Mucosa of rectum (tissue), 2 donors: ENCODE results near the gene NCOA1.
"Not testable (repeated sequence)": the region's sequence is repeated elsewhere in the genome, so short reads cannot be mapped to it uniquely, and the experiment has no call there.

ENCODE experiments used
- H3K27ac ChIP-seq, 2 donors: one replicate each; pipeline ENCODE4 v1.7.0; 2013; ENCODE audit warnings: inconsistent platforms in 2 of 2, low read depth in 2 of 2, low read length in 2 of 2
- H3K27me3 ChIP-seq, 2 donors: one replicate each; pipeline ENCODE4 v1.7.0; 2013; ENCODE audit warnings: low read length in 2 of 2; ENCODE audit not compliant: control insufficient read depth in 2 of 2, insufficient read depth in 2 of 2
- H3K36me3 ChIP-seq, 2 donors: one replicate each; pipeline ENCODE4 v1.7.0; 2013; ENCODE audit warnings: low read length in 2 of 2; ENCODE audit not compliant: control insufficient read depth in 2 of 2, insufficient read depth in 2 of 2
- H3K4me1 ChIP-seq, 2 donors: one replicate each; pipeline ENCODE4 v1.7.0; 2013; ENCODE audit warnings: low read length in 2 of 2, mild to moderate bottlenecking in 1 of 2; ENCODE audit not compliant: control insufficient read depth in 2 of 2, insufficient read depth in 2 of 2
- H3K4me3 ChIP-seq, 2 donors: one replicate each; pipeline ENCODE4 v1.7.0; 2013; ENCODE audit warnings: low read length in 2 of 2
- H3K9ac ChIP-seq, 2 donors: one replicate each; pipeline ENCODE4 v1.7.0; 2013; ENCODE audit warnings: low read length in 2 of 2, low read depth in 1 of 2, mild to moderate bottlenecking in 1 of 2
- H3K9me3 ChIP-seq, 2 donors: one replicate each; pipeline ENCODE4 v1.7.0; 2013; ENCODE audit warnings: low read length in 2 of 2; ENCODE audit not compliant: control insufficient read depth in 2 of 2
- donor health status: healthy.
- donor health status: Normal muscosa, but diverticular disease.

NCOA1 gene

DNA sequence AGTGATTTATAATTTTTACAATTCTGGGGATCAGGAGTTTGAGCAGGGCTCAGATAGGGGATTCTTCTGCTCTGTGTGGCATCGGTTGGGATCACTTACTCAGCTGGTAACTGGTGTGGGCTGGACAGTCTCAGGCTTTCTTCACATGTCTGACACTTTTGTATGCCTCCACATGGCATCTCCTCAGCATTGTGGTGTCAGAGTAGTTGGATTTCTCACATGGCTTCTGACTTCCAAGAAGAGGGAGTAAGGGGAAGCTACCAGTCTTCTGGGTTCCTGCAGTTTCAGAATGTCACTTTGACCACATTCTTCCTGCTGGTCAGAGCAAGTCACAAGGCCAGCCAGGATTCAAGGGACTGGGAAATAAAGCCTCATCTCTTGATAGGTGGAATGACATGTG lies 55.6 kb downstream of the NCOA1 start:
- Histone ChIP-seq H3K4me3 (no peak overlapping the region), H3K4me1 (no peaks in the 10 kb centered on the region), H3K27ac (no peak overlapping the region), H3K27me3 (no peaks in the 10 kb centered on the region), H3K9me3 (peaks cover 0 to 3% of the 10 kb centered on the region in 2 donors), H3K9ac (no peak overlapping the region), H3K36me3 (no peaks in the 10 kb centered on the region)

DNA sequence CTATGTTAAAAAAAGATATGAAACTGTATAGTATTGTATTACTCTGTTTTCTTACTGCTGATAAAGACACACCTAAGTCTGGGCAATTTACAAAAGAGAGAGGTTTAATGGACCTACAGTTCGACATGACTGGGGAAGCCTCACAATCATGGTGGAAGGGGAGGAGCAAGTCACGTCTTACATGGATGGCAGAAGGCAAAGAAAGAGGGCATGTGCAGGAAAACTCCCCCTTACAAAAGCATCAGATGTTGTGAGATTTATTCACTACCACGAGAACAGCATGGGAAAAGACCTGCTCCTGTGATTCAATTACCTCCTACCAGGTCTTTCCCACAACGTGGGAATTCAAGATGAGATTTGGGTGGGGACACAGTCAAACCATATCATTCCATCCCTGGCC lies 57.0 kb downstream of the NCOA1 start:
- Histone ChIP-seq H3K4me1 (no peaks in the 10 kb centered on the region), H3K27me3 (no peaks in the 10 kb centered on the region), H3K27ac (no peak overlapping the region), H3K4me3 (no peak overlapping the region), H3K9ac (no peak overlapping the region), H3K9me3 (peaks cover 0 to 3% of the 10 kb centered on the region in 2 donors), H3K36me3 (no peaks in the 10 kb centered on the region)

DNA sequence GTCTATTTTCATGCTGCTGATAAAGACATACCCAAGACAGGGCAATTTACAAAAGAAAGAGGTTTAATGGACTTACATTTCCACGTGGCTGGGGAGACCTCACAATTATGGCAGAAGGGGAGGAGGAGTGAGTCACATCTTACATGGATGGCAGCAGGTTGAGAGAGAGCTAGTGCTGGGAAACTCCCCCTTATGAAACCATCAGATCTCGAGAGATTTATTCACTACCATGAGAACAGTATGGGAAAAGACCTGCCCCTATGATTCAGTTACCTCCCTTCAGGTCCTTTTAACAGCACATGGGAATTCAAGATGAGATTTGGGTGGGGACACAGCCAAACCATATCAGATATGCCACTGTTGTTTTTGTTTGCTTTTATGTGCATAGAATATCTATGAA lies 59.2 kb downstream of the NCOA1 start:
- not testable (repeated sequence) for H3K27ac ChIP-seq, H3K27me3 ChIP-seq, H3K9me3 ChIP-seq, H3K36me3 ChIP-seq, H3K4me3 ChIP-seq, H3K9ac ChIP-seq, H3K4me1 ChIP-seq

DNA sequence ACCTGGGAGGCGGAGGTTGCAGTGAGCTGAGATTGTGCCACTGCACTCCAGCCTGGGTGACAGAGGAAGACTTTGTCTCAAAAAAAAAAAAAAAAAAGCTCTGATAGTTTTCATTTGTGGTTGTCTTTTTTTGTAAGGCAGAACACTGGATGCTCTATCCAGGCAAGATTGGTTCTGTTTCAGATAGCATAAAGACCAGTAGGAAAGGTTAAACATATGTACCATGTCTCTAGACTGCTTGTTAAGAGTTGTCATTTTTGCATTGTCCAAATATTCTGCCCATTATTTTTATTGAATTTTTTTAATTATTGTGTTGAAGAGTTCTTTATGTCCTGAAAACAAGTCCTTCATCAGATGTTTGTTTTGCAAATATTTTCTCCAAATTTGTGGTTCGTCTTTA lies 60.0 kb downstream of the NCOA1 start:
- Histone ChIP-seq H3K27ac (no peak overlapping the region), H3K9me3 (no peaks in the 10 kb centered on the region)

DNA sequence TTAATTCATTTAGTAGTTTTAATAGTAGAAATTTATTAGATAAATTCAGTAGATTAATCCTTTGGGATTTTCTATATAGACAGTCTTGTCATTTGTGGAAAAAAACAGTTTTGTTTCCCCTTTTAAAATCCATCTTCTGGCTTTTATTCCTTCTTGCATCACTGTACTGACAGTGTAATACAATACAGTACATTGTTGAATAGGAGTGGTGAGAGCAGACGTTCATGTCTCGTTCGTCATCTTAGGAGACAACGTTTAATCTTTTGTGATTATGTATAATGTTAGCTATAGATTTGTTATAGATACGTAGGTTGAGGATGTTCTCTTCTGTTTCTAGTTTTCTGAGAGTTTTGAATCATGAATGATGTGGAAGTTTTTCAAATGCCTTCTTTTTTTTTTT lies 61.8 kb downstream of the NCOA1 start:
- Histone ChIP-seq H3K9ac (no peak overlapping the region), H3K36me3 (peaks cover 0 to 3% of the 10 kb centered on the region in 2 donors), H3K9me3 (no peaks in the 10 kb centered on the region), H3K4me1 (no peaks in the 10 kb centered on the region), H3K27me3 (no peaks in the 10 kb centered on the region), H3K27ac (no peak overlapping the region), H3K4me3 (no peak overlapping the region)

More for the DNA sequence above, 60.0 kb downstream of the NCOA1 start:
- H3K9ac ChIP-seq, result no peak overlapping the region
- H3K27me3 ChIP-seq, result no peaks in the 10 kb centered on the region
- H3K4me1 ChIP-seq, result no peaks in the 10 kb centered on the region
- H3K4me3 ChIP-seq, result no peak overlapping the region
- H3K36me3 ChIP-seq, result peaks cover 0 to 3% of the 10 kb centered on the region in 2 donors

DNA sequence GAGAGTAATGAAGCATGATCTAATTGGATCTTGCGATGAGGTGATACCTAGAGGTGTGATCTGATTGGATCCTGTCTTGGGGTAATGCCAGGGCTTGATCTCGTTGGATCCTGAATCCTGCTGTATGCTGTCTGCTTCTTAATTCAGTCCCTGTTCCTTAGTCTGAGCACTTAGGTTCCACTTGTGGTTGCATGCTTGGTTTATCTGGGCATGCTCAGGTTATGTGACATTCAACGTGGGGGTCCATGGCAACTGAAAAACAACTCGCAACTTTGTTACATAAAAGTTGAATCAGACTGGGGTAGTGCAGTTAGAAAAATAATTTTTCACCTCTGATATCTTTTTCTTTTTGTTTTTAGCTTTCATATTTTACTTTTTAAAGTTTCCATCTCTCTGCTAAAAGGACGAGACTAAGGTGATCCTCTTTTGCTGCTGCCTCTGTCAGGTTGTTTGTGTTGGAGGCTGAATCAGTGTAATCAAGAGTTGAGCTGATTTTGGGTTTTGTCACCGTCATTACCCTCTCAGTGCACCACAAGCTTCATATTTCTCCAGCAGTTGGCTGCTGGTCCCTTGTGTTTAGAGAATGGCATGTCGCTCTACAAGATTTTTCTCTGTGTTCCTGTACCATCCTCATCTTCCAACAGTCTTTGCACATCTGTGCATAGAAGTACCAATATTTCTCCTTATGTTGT lies 67.9 kb downstream of the NCOA1 start:
- Histone ChIP-seq H3K27me3 (no peaks in the 10 kb centered on the region), H3K36me3 (peaks cover 0 to 3% of the 10 kb centered on the region in 2 donors), H3K27ac (no peak overlapping the region), H3K4me3 (no peak overlapping the region), H3K9ac (no peak overlapping the region), H3K4me1 (peaks cover 0 to 3% of the 10 kb centered on the region in 2 donors), H3K9me3 (no peaks in the 10 kb centered on the region)

DNA sequence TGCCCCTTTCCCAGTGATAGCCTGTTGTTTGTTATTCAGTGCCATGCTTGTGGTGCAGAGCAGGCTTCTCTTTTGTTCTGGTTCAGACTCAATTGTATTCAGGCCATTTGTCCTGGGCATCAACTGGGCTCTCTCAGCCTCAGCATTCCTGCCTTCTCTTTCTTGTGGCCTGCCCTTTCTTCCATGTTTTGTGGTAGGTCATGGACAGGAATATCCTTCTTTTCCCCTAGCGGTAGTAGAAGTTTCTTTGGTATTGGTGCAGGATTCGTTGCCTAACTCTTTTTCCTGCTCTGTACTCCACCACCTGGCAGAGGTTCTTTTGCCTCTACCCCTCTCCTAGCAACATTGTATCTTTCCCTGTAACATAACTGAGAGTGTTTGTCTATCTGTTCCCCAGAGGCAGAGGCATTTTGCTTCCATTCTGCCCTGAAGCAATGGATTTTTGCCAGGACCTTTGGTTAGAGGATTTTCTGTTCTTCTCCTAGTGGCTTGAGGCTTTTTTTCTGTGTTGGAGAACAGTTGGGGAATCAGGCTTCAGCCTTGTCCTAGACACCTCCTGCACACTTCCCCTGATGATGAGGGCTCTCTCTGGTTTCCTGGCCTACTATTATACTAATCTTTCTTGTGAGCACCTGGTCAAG lies 68.5 kb downstream of the NCOA1 start:
- Histone ChIP-seq H3K27ac (no peak overlapping the region), H3K9ac (no peak overlapping the region), H3K27me3 (no peaks in the 10 kb centered on the region), H3K9me3 (no peaks in the 10 kb centered on the region), H3K4me1 (peaks cover 0 to 3% of the 10 kb centered on the region in 2 donors), H3K4me3 (no peak overlapping the region), H3K36me3 (peaks cover 0 to under 1% of the 10 kb centered on the region in 2 donors)

DNA sequence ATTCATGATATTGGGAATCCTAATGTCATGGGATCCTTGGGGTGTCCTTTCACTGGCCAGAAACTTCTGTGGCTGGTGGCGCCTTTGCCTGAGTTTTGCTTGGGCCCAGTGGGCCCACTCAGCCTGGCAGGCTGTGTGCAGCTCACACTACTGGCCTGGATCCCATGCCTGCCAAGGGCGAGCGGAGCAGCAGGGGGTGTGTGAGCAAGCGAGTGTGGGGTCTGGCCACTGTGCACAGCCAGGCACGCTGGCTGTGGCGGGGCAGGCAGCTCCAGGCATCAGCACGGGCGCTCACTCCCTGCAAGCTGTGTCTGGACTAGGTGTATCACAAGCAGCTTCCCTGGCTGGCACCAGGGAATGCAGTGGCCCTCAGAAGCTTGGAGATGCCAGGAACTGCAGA lies 74.5 kb downstream of the NCOA1 start:
- Histone ChIP-seq H3K27ac (no peak overlapping the region), H3K4me1 (no peaks in the 10 kb centered on the region), H3K9me3 (no peaks in the 10 kb centered on the region), H3K4me3 (no peak overlapping the region), H3K9ac (no peak overlapping the region), H3K36me3 (peaks cover 11 to 12% of the 10 kb centered on the region in 2 donors), H3K27me3 (no peaks in the 10 kb centered on the region)

DNA sequence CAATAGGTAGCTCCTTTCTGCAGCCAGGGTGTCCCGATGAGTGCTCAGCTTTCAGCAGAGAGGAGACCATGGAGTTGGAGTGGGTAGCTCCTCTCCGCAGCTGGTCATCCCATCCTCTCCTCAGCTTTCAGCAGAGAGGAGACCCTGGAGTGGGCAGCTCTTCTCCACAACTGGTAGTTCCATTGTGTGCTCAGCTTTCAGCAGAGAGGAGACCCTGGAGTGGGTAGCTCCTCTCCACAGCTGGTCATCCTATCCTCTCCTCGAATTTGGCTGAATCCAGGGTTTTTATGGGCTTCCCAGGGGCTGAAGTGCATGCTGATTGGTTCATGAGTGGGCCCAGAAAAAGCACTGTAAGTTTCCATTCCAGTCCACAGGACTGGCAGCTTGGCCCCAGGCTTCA lies 75.2 kb downstream of the NCOA1 start:
- no peaks in the 10 kb centered on the region for H3K9me3 ChIP-seq
- peaks cover 11 to 12% of the 10 kb centered on the region in 2 donors for H3K36me3 ChIP-seq
- no peak overlapping the region for H3K27ac ChIP-seq

DNA sequence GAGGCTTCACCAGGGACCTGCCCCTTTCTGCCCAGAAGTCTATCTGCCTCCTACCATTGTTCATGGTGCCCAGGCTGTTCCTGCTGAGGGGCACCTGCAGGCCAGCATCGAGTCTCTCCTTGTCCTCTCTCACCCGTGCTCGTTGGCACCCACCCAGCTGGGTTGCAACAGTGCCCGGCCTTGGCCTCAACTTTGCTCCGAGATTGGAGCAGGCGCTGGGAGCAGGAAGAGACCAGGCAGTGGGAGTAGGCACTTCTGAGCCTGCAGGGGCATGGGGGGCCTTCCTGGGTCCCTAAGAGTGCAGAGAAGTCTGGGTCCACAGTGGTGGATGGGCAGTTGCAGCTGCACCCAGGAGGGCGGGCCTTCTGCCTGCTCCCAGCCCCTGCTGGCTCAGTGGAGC lies 75.6 kb downstream of the NCOA1 start:
- peaks cover 11 to 12% of the 10 kb centered on the region in 2 donors for H3K36me3 ChIP-seq
- H3K4me3 ChIP-seq, result no peak overlapping the region
- H3K4me1 ChIP-seq, result no peaks in the 10 kb centered on the region
- H3K27ac ChIP-seq, result no peak overlapping the region
- no peak overlapping the region for H3K9ac ChIP-seq
- no peaks in the 10 kb centered on the region for H3K9me3 ChIP-seq
- no peaks in the 10 kb centered on the region for H3K27me3 ChIP-seq

More for the DNA sequence above, 75.2 kb downstream of the NCOA1 start:
- Histone ChIP-seq H3K27me3 (no peaks in the 10 kb centered on the region), H3K9ac (no peak overlapping the region), H3K4me1 (no peaks in the 10 kb centered on the region), H3K4me3 (no peak overlapping the region)
